ENCODE measurements around the gene CHRND. TPM values are rescaled to one million over a fixed set of nuclear protein-coding genes. Genes with fewer than 3 reads are reported as not detected.

The CHRND gene
- total RNA-seq, 2 experiments from 2014 or later = not detected

DNA sequence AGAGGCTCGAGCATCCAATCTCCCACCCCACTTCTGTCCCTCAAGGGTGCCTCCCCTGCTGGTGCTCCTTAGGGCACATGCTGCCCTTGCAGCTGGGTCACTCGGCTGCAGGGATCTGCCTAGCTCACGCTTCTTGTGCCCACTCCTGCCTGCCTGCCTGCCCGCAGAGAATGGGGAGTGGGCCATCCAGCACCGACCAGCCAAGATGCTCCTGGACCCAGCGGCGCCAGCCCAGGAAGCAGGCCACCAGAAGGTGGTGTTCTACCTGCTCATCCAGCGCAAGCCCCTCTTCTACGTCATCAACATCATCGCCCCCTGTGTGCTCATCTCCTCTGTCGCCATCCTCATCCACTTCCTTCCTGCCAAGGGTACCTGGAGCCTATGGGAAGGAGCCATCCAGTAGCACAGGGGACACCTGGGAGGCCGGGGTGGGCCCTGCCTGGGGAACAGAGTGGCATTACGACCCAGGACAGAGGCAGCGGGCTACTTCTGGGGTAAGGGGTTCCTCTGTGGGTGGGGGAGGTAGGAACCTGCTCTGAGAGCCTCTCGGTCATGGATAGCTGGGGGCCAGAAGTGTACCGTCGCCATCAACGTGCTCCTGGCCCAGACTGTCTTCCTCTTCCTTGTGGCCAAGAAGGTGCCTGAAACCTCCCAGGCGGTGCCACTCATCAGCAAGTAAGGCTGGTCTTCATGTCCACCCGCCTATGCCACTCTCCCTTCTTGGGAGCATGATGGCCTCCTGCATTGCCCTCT, 16.9 kb downstream of the CHRND start:
- Mint-ChIP-seq H3K4me1 (peaks cover 22% of the 10 kb centered on the region), H3K4me3 (no peak overlapping the region), H3K9me3 (no peaks in the 10 kb centered on the region), H3K27ac (no peak overlapping the region), H3K36me3 (peaks cover 14% of the 10 kb centered on the region), H3K27me3 (peaks cover 4% of the 10 kb centered on the region)
- DNase-seq (no peak), ATAC-seq (ENCODE audit: low read depth) (no peak)
- POLR2A ChIA-PET = interaction anchor here (0.9 kb wide), 1 partner anchor 8 kb away, joined by 5 read pairs; the partner anchor contains the start of genes EIF4E2 and TIGD1

DNA sequence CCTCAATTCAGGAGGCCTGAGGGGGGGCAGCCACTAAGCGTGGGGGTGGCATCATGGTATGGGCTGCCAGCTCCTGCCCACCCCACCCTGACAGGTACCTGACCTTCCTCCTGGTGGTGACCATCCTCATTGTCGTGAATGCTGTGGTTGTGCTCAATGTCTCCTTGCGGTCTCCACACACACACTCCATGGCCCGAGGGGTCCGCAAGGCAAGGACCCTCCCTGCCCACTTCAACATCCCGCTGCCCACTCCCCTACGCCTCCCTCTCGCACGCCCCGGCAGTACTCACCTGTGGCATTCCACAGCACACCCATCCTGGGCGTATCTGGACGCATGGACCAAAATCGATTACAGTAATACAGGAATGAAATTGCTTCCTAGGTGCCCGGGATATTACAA, 17.5 kb downstream of the CHRND start:
- H3K4me3 Mint-ChIP-seq = no peak overlapping the region
- no peak overlapping the region for H3K27ac Mint-ChIP-seq
- H3K4me1 Mint-ChIP-seq = peaks cover 21% of the 10 kb centered on the region
- POLR2A ChIA-PET = no interaction called here
- H3K36me3 Mint-ChIP-seq = peaks cover 18% of the 10 kb centered on the region
- peaks cover 2% of the 10 kb centered on the region for H3K9me3 Mint-ChIP-seq
- DNase-seq (no peak), ATAC-seq (ENCODE audit: low read depth) (no peak)
- H3K27me3 Mint-ChIP-seq = peaks cover under 1% of the 10 kb centered on the region

DNA sequence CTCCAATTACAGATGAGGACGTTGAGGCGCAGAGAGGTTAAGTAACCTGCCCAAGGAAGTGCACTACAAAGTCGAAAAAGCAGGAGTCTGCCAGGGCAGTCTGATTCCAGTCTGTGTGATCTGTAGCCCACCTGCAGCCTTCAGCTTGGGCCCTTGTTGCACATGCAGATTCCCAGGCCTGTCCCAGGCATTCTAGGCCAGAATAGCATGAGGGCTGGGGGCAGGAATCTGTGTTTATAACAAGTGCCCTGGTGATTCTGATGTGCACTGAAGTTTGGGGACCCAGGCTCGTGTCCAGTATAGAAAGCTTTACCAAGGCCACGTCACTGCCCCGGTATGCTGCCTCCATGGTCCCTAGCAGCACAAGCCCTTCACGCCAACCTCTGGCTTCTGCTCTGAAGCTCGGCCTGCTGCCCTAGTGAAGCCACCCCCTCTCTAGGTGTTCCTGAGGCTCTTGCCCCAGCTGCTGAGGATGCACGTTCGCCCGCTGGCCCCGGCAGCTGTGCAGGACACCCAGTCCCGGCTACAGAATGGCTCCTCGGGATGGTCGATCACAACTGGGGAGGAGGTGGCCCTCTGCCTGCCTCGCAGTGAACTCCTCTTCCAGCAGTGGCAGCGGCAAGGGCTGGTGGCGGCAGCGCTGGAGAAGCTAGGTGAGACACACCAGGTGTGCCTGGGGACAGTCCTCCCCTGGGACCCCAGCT, 18.1 kb downstream of the CHRND start:
- POLR2A ChIA-PET = no interaction called here
- Mint-ChIP-seq H3K27me3 (no peaks in the 10 kb centered on the region), H3K27ac (no peak overlapping the region), H3K9me3 (peaks cover 3% of the 10 kb centered on the region), H3K4me1 (peaks cover 24% of the 10 kb centered on the region), H3K36me3 (peaks cover 24% of the 10 kb centered on the region), H3K4me3 (no peak overlapping the region)
- no peak for DNase-seq
- ATAC-seq (ENCODE audit: low read depth) = no peak

DNA sequence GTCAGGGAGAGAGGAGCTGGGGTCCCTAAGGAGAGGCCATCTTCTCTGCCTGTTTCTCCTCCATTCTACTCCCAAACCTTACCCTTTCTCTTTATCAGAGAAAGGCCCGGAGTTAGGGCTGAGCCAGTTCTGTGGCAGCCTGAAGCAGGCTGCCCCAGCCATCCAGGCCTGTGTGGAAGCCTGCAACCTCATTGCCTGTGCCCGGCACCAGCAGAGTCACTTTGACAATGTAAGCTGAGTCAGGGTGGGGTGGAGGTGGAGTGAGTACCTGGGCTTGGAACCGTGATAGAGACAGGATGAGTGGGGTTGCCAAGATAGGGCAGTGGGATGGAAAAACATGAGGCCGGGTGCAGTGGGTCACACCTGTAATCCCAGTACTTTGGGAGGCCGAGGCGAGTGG, 18.7 kb downstream of the CHRND start:
- Mint-ChIP-seq H3K27ac (no peak overlapping the region), H3K36me3 (peaks cover 24% of the 10 kb centered on the region), H3K9me3 (peaks cover 3% of the 10 kb centered on the region), H3K27me3 (no peaks in the 10 kb centered on the region), H3K4me1 (peaks cover 28% of the 10 kb centered on the region), H3K4me3 (no peak overlapping the region)
- POLR2A ChIA-PET = no interaction called here
- no peak for DNase-seq
- no peak for ATAC-seq (ENCODE audit: low read depth)

DNA sequence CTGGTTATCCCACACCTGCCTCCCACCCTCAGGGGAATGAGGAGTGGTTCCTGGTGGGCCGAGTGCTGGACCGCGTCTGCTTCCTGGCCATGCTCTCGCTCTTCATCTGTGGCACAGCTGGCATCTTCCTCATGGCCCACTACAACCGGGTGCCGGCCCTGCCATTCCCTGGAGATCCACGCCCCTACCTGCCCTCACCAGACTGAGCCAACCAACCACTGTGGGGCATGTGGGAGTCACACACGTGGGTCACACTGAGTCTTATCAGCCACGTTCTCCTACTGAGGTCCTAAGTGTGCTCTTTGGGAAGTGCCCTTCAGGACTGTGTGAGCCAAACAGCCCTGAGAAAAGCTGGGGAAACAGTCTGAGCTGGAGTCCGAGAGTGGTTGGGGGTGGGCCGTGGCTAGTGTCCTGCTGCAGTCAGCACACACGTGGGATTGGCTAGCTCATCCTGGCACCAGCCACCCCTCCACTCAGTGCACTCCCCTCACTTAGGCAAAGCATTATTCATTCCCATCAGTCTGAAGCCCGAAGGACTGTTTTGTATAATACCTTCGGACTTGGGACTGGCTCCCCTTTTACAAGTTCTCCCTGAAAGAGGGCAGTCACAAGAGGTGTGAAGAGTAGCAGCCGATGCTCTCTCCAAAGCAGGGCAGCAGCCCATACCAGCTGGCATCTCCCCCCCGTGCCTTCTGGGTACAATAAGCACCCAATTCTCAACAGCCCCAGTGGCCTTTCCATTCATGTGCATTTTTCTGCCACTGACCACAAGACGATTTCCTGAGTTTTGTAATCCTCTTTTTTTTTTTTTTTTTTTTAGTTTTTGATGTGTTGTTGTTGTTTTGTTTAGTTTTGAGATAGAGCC, 19.8 kb downstream of the CHRND start:
- POLR2A ChIA-PET = no interaction called here
- Mint-ChIP-seq H3K4me1 (peaks cover 30% of the 10 kb centered on the region), H3K27me3 (no peaks in the 10 kb centered on the region), H3K36me3 (peaks cover 24% of the 10 kb centered on the region), H3K9me3 (peaks cover 3% of the 10 kb centered on the region), H3K27ac (no peak overlapping the region), H3K4me3 (no peak overlapping the region)
- DNase-seq (no peak), ATAC-seq (ENCODE audit: low read depth) (no peak)

DNA sequence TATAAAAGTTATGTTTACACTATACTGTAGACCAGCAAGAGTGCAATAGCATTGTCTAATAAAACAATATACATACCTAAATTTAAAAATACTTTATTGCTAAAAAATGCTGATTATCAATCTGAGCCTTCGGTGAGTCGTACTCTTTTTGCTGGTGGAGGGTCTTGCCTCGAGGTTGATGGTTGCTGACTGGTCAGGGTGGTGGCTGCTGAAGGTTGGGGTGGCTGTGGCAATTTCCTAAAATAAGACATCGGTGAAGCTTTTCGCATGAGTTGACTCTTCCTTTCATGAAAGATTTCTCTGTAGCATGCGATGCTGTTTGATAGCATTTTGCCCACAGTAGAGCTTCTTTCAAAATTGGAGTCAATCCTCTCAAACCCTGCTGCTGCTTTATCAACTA, 22.0 kb downstream of the CHRND start:
- POLR2A ChIA-PET = no interaction called here
- peaks cover 42% of the 10 kb centered on the region for H3K4me1 Mint-ChIP-seq
- no peak overlapping the region for H3K27ac Mint-ChIP-seq
- H3K36me3 Mint-ChIP-seq = peaks cover 28% of the 10 kb centered on the region
- peak overlapping the region; percentile 26 for H3K4me3 Mint-ChIP-seq
- no peaks in the 10 kb centered on the region for H3K27me3 Mint-ChIP-seq
- peaks cover 3% of the 10 kb centered on the region for H3K9me3 Mint-ChIP-seq
- DNase-seq = no peak
- ATAC-seq (ENCODE audit: low read depth) = no peak

DNA sequence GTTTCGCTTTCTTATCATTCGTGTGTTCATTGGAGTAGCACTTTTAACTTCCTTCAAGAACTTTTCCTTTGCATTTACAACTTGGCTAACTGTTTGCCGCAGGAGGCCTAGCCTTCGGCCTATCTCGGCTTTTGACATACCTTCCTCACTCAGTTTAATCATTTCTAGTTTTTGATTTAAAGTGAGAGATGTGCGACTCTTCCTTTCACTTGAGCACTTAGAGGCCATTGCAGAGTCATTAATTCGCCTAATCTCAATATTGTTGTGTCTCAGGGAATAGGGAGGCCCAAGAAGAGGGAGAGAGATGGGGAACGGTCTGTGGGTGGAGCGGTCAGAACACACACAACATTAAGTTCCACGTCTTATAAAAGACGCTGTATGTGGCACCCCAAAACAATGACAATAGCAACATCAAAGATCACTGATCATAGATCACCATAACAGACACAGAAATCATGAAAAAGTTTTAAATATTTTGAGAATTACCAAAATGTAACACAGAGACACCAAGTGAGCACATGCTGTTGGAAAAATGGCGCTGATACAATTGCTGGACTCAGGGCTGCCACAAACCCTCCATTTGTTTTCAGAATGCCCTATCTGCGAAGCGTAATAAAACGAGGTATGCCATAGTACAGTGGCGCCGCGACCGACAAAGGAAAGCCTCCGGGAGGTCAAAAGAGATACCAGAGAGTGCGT, 23.8 kb downstream of the CHRND start:
- Mint-ChIP-seq H3K27me3 (no peaks in the 10 kb centered on the region), H3K4me3 (peak overlapping the region; percentile 99), H3K27ac (peak overlapping the region; percentile 100), H3K4me1 (peaks cover 55% of the 10 kb centered on the region), H3K9me3 (peaks cover 3% of the 10 kb centered on the region), H3K36me3 (peaks cover 31% of the 10 kb centered on the region)
- POLR2A ChIA-PET = interaction anchor here (0.6 to 1.5 kb wide), 6 partner anchors 7 to 1086 kb away, joined by 3 to 7 read pairs (median 4); partner anchors contain the start of genes CHRNG and NCL
- DNase-seq (no peak), ATAC-seq (ENCODE audit: low read depth) (no peak)

DNA sequence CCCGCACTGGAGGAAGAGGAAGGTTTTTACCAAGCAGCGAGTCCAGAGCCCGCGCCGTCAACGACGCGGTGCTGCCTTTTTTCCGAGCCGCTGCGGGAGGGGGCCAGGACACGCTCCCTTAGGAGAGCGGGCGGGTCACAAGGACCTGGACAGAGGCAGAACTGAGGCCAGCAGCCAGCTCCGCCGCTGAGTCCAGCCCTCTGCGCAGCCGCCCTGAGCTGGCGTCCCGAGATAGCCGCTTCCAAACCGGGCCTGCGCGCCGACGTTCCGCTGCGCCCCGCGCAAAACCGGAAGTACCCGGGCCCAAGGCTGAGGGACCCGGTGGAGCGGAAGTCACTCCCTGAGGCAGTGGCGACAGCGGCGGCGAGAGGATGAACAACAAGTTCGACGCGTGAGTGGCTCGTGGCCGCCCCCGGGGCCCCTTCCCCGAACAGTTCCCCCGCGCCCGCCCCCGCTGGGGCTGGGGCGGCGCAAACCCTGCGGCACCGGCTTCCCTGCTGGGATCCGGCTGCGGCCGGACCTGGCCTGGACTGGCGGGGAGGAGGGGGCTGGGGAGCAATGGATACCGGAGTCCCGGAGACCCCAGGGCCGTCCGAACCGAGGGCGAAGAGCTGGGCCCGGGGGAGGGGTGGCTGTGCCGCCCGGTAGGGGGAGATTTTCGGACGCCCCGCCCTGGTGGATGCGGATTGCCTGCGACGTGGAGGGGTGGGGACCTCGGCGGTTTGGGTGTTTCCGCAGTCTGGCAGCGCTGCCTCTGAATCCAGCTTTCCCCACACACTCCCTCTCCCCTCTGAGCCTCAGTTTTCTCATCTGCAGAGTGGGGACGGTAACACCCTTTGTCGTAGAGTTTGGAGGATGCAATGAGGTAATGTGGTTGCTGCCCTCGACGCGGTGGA, 24.6 kb downstream of the CHRND start, which contains the start of the genes EIF4E2 and TIGD1:
Gene EIF4E2 (plus strand): TSS at position 336 of the 896 bp plus-strand sequence. CDS start 36 bp downstream, at position 372.
Gene TIGD1 (minus strand): TSS at position 204 of the 896 bp plus-strand sequence. CDS start 675 bp downstream, outside the sequence.
- POLR2A ChIA-PET = interaction anchor here (0.6 to 1.5 kb wide), 11 partner anchors 8 to 1086 kb away, joined by 3 to 7 read pairs (median 3); partner anchors contain the start of genes CHRNG, INPP5D, NCL and USP40
- Mint-ChIP-seq H3K27ac (peak within 1 kb of the TSS; percentile 100), H3K4me1 (peaks cover 56% of the 10 kb centered on the region), H3K9me3 (peaks cover 3% of the 10 kb centered on the region), H3K27me3 (no peaks in the 10 kb centered on the region), H3K4me3 (peak within 1 kb of the TSS; percentile 99), H3K36me3 (peaks cover 31% of the 10 kb centered on the region)
- peak; percentile 92 for DNase-seq
- ATAC-seq (ENCODE audit: low read depth) = peak; percentile 95

DNA sequence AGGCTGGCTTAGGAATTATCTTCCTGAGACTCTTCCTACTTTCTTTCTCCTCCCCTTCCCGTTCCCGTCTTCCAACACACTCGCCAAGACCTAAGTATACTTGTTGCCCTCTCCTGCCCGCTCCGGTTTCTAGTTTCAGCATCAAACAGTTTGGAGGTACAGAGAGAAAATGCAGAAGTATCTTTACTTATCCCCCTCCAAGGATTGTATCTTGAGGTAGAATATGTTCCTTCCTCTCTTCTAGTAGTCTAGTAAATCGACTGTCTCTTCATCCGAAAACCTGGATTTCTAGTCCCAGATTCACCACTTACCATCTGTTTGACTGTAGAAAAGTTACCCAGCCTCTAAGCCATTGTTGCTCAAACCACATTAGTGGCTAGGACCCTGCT, 25.3 kb downstream of the CHRND start:
- Mint-ChIP-seq H3K4me3 (peak overlapping the region; percentile 99), H3K36me3 (peaks cover 32% of the 10 kb centered on the region), H3K9me3 (peaks cover 3% of the 10 kb centered on the region), H3K4me1 (peaks cover 56% of the 10 kb centered on the region), H3K27ac (peak overlapping the region; percentile 100), H3K27me3 (no peaks in the 10 kb centered on the region)
- ATAC-seq (ENCODE audit: low read depth) (no peak), DNase-seq (no peak)
- POLR2A ChIA-PET = interaction anchor here (0.6 to 1.5 kb wide), 8 partner anchors 8 to 1087 kb away, joined by 3 to 7 read pairs (median 4); partner anchors contain the start of genes INPP5D, NCL and USP40

DNA sequence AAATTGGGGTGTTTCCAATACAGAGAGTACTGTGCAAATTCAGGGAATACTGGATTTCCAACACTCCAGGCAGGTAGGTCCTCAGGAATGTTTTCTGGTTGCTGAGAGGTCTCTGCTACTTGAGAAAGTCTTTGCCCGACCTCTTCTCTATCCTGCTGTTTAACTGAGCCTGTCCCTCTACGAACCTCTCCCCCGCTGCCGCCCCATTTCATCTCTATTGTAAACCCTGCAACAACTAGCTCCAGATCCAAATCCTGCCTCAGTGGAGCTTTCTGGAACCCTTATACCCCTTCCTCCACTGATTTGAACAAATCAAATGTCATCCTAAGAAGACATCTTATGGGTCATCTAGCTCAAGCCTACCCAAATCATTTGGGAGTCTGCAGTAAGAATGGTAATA, 25.8 kb downstream of the CHRND start:
- Mint-ChIP-seq H3K4me3 (peak overlapping the region; percentile 99), H3K9me3 (peaks cover 3% of the 10 kb centered on the region), H3K27ac (peak overlapping the region; percentile 35), H3K4me1 (peaks cover 57% of the 10 kb centered on the region), H3K27me3 (no peaks in the 10 kb centered on the region), H3K36me3 (peaks cover 31% of the 10 kb centered on the region)
- ATAC-seq (ENCODE audit: low read depth) = no peak
- POLR2A ChIA-PET = interaction anchor here (1.2 kb wide), 1 partner anchor 27 kb away, joined by 6 read pairs; no protein-coding TSS in a partner anchor
- no peak for DNase-seq

DNA sequence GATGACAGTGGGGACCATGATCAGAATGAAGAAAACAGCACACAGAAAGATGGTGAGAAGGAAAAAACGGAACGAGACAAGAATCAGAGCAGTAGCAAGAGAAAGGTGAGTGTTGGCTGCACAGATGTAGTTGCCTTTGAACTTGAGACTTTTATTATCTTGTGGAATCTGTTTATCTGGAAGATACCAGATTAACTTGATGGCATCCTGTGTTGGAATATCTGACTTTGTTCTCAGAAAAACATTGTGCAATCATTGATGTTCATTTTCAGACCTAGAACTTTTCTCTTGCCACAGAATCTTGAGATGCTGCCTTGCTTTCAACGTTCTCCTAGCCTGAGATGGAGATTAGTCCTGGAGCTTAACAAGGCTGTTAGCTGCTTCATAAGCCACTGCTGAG, 30.5 kb downstream of the CHRND start:
- no peak for ATAC-seq (ENCODE audit: low read depth)
- Mint-ChIP-seq H3K4me1 (peaks cover 30% of the 10 kb centered on the region), H3K36me3 (peaks cover 31% of the 10 kb centered on the region), H3K27ac (no peak overlapping the region), H3K4me3 (no peak overlapping the region), H3K27me3 (no peaks in the 10 kb centered on the region), H3K9me3 (no peaks in the 10 kb centered on the region)
- no peak for DNase-seq
- POLR2A ChIA-PET = no interaction called here
